NOMO-1 treated with DMSO at 0.1 percent for 48 hours (cell line): ENCODE results near the gene TRPT1.

Experiments
- DNase-seq: peaks from one replicate; lab custom pipeline; 2025; ENCODE audit not compliant: unreplicated experiment; lab: John Stamatoyannopoulos, UW

The TRPT1 gene

GRCh38 chr11:64230985-64231365 is 5.0 kb upstream of the TRPT1 start:
- DNase-seq: peak; percentile 54

GRCh38 chr11:64230171-64230984 is 4.4 kb upstream of the TRPT1 start, which contains the start of gene DNAJC4:
TSS of gene DNAJC4 (plus strand) at chr11:64230548. CDS start at chr11:64230855, 307 bp downstream.
- peak; percentile 90 for DNase-seq

GRCh38 chr11:64229744-64230170 is 3.8 kb upstream of the TRPT1 start:
- DNase-seq: no peak

- DNase-seq: no peak
Observed at GRCh38 chr11:64229090-64229743, 3.2 kb upstream of the TRPT1 start.

GRCh38 chr11:64227405-64227956 is 1.5 kb upstream of the TRPT1 start:
- no peak for DNase-seq

GRCh38 chr11:64226507-64227051 is 593 bp upstream of the TRPT1 start:
- peak; percentile 48 for DNase-seq

- DNase-seq: no peak
Observed at GRCh38 chr11:64224891-64225607, 937 bp downstream of the TRPT1 start.

- DNase-seq: no peak
Observed at GRCh38 chr11:64224151-64224890, 1.7 kb downstream of the TRPT1 start.

GRCh38 chr11:64223001-64223651 is 2.9 kb downstream of the TRPT1 start:
- DNase-seq: no peak

- DNase-seq: no peak
Observed at GRCh38 chr11:64222651-64223000, 3.4 kb downstream of the TRPT1 start.

- DNase-seq: no peak
Observed at GRCh38 chr11:64220798-64221197, 5.2 kb downstream of the TRPT1 start.

GRCh38 chr11:64220271-64220670 is 5.7 kb downstream of the TRPT1 start:
- no peak for DNase-seq

- DNase-seq: no peak
Observed at GRCh38 chr11:64219755-64220154, 6.2 kb downstream of the TRPT1 start.

GRCh38 chr11:64219354-64219684 is 6.7 kb downstream of the TRPT1 start:
- DNase-seq: no peak

- no peak for DNase-seq
Observed at GRCh38 chr11:64218628-64219353, 7.2 kb downstream of the TRPT1 start.

GRCh38 chr11:64216879-64217278 is 9.1 kb downstream of the TRPT1 start:
- DNase-seq: no peak

- DNase-seq: no peak
Observed at GRCh38 chr11:64211181-64211872, 14.7 kb downstream of the TRPT1 start.

GRCh38 chr11:64210301-64211020 is 15.5 kb downstream of the TRPT1 start:
- DNase-seq: no peak

- DNase-seq: no peak
Observed at GRCh38 chr11:64209563-64209843, 16.5 kb downstream of the TRPT1 start.
